Transverse colon (tissue), 4 donors: ENCODE measurements around the gene FBXL5.

Experiments used
- CTCF ChIP-seq, 5 experiments: fragments of 200-600 bp in 3 of 5; fragments of 450-650 bp in 2 of 5; sonication (generic) in 3 of 5; IDR thresholded peaks; 1 replicate in 2 of 5; 2 replicates in 3 of 5; pipeline ENCODE4 v1.5.1; 2016 to 2017; ENCODE audit warnings: antibody characterized with exemption in 5 of 5, inconsistent platforms in 3 of 5, mild to moderate bottlenecking in 2 of 5, moderate library complexity in 1 of 5
- POLR2A ChIP-seq: fragments of 450-650 bp; IDR thresholded peaks from one replicate; pipeline ENCODE4 v1.6.1; 2016; ENCODE audit warnings: antibody characterized with exemption, mild to moderate bottlenecking, moderate library complexity
- POLR2AphosphoS5 ChIP-seq, 3 donors: sonication (generic); formaldehyde crosslinking; IDR thresholded peaks; one replicate each; pipeline ENCODE4 v1.6.1; 2016; ENCODE audit warnings: antibody characterized with exemption in 3 of 3

GRCh38 chr4:15612136-15612535, 43.0 kb downstream of the FBXL5 start:
- TF ChIP-seq POLR2AphosphoS5 (IDR thresholded peaks at IDR 0.05) (no peak), CTCF (IDR thresholded peaks at IDR 0.05) (no peak), POLR2A (no peak)
